NCI-H748 (cell line): Measurements from ENCODE around the gene ASPG.

Experiments used
- DNase-seq: peaks from one replicate; lab custom pipeline; 2025; ENCODE audit not compliant: unreplicated experiment; lab: John Stamatoyannopoulos, UW

Gene ASPG

GRCh38 chr14:104104076-104104901, 18.8 kb downstream of the ASPG start:
- no peak for DNase-seq

GRCh38 chr14:104105071-104105821, 19.7 kb downstream of the ASPG start:
- DNase-seq: no peak

GRCh38 chr14:104105822-104106470, 20.4 kb downstream of the ASPG start:
- DNase-seq: no peak

- no peak for DNase-seq
Measured at GRCh38 chr14:104106471-104106991, 21.0 kb downstream of the ASPG start.

- no peak for DNase-seq
Measured at GRCh38 chr14:104107101-104107581, 21.6 kb downstream of the ASPG start.

GRCh38 chr14:104107611-104108569, 22.4 kb downstream of the ASPG start:
- DNase-seq: no peak

GRCh38 chr14:104108570-104109541, 23.4 kb downstream of the ASPG start:
- no peak for DNase-seq

GRCh38 chr14:104109731-104110361, 24.3 kb downstream of the ASPG start:
- no peak for DNase-seq

GRCh38 chr14:104110491-104111209, 25.1 kb downstream of the ASPG start:
- no peak for DNase-seq

- no peak for DNase-seq
Measured at GRCh38 chr14:104111301-104112112, 26.0 kb downstream of the ASPG start.

GRCh38 chr14:104112113-104112505, 26.6 kb downstream of the ASPG start:
- no peak for DNase-seq

GRCh38 chr14:104112609-104113571, 27.4 kb downstream of the ASPG start:
- no peak for DNase-seq

GRCh38 chr14:104113631-104114420, 28.3 kb downstream of the ASPG start:
- no peak for DNase-seq

- DNase-seq: no peak
Measured at GRCh38 chr14:104114421-104115130, 29.1 kb downstream of the ASPG start.
